Upper lobe of right lung (tissue), 1 donor: ENCODE results near the gene DNAJC15. TPM values are rescaled to one million over a fixed set of nuclear protein-coding genes. Genes with fewer than 3 reads are reported as not detected.
A peak's percentile ranks its signal among the peaks of the same experiment; 100 is the strongest.

Experiments
- ATAC-seq: fragments of 200-7000 bp; cut with Tn5 transposase; one replicate; pipeline ENCODE4 v1.9.1; 2020; ENCODE audit warnings: mild to moderate bottlenecking, moderate library complexity
- DNase-seq: peaks from one replicate; pipeline ENCODE4 v3.0.0-alpha.2; 2020
- H3K27ac ChIP-seq: fragments of 200-600 bp; one replicate; pipeline ENCODE4 v1.8.0; 2022
- H3K27me3 ChIP-seq: fragments of 200-600 bp; one replicate; pipeline ENCODE4 v1.8.0; 2022; ENCODE audit warnings: mild to moderate bottlenecking
- H3K36me3 ChIP-seq: fragments of 200-600 bp; one replicate; pipeline ENCODE4 v1.8.0; 2022
- H3K4me1 ChIP-seq: fragments of 200-600 bp; one replicate; pipeline ENCODE4 v1.8.0; 2022
- H3K4me3 ChIP-seq: fragments of 200-600 bp; one replicate; pipeline ENCODE4 v1.8.0; 2022; ENCODE audit warnings: mild to moderate bottlenecking
- H3K9me3 ChIP-seq: fragments of 200-600 bp; one replicate; pipeline ENCODE4 v1.8.0; 2022
- CTCF ChIP-seq: fragments of 200-600 bp; IDR thresholded peaks from one replicate; pipeline ENCODE4 v1.8.0; 2022; ENCODE audit warnings: antibody characterized with exemption
- intact Hi-C: fragments of 100-400 bp; cut with DNase I; formaldehyde crosslinking; loops from one replicate; pipeline ENCODE4 v1.11.0; 2022
- total RNA-seq: library from RNA; stranded (reverse); fragmentation: NEBNext Ultra II Directional; extraction: Animal tissue kit (Norgen Biotek cat#: 25700); gene quantifications from one replicate; pipeline ENCODE4 v1.2.1, GENCODE V29; 2021
- donor health status: DM: no; HTN: yes; CAD: no; lungs with severe emphysema.

DNAJC15 gene
- total RNA-seq, 1 donor from 2014 or later: 15.1 TPM

GRCh38 chr13:43110658-43111057 is 87.3 kb downstream of the DNAJC15 start:
- Histone ChIP-seq H3K27ac (no peak overlapping the region), H3K36me3 (no peaks in the 10 kb centered on the region), H3K4me1 (no peaks in the 10 kb centered on the region), H3K9me3 (no peaks in the 10 kb centered on the region), H3K27me3 (no peaks in the 10 kb centered on the region), H3K4me3 (no peak overlapping the region)
- DNase-seq (no peak), ATAC-seq (no peak)
- intact Hi-C loops: no loop called here
- TF ChIP-seq CTCF: no peak

- Histone ChIP-seq H3K27me3 (no peaks in the 10 kb centered on the region), H3K36me3 (no peaks in the 10 kb centered on the region), H3K27ac (no peak overlapping the region), H3K4me1 (no peaks in the 10 kb centered on the region), H3K9me3 (no peaks in the 10 kb centered on the region), H3K4me3 (no peak overlapping the region)
- no peak for TF ChIP-seq CTCF
- DNase-seq: no peak
- ATAC-seq: no peak
- intact Hi-C loops: no loop called here
These were observed 88.4 kb downstream of the DNAJC15 start for GRCh38 chr13:43111559-43112400.

GRCh38 chr13:43113603-43114002 is 90.2 kb downstream of the DNAJC15 start:
- ATAC-seq (peak; percentile 85), DNase-seq (no peak)
- no peaks in the 10 kb centered on the region for H3K36me3 ChIP-seq
- no peak overlapping the region for H3K27ac ChIP-seq
- no peaks in the 10 kb centered on the region for H3K4me1 ChIP-seq
- H3K27me3 ChIP-seq: no peaks in the 10 kb centered on the region
- intact Hi-C loops: no loop called here
- H3K4me3 ChIP-seq: no peak overlapping the region
- H3K9me3 ChIP-seq: no peaks in the 10 kb centered on the region
- TF ChIP-seq CTCF: no peak

- H3K4me1 ChIP-seq: no peaks in the 10 kb centered on the region
- ATAC-seq (no peak), DNase-seq (no peak)
- no peaks in the 10 kb centered on the region for H3K9me3 ChIP-seq
- TF ChIP-seq CTCF: no peak
- no peak overlapping the region for H3K27ac ChIP-seq
- intact Hi-C loops: no loop called here
- H3K27me3 ChIP-seq: no peaks in the 10 kb centered on the region
- H3K36me3 ChIP-seq: no peaks in the 10 kb centered on the region
- no peak overlapping the region for H3K4me3 ChIP-seq
These were observed 91.1 kb downstream of the DNAJC15 start for GRCh38 chr13:43114504-43114903.

GRCh38 chr13:43115141-43115540 is 91.8 kb downstream of the DNAJC15 start:
- Histone ChIP-seq H3K9me3 (no peaks in the 10 kb centered on the region), H3K4me1 (no peaks in the 10 kb centered on the region), H3K27ac (no peak overlapping the region), H3K36me3 (no peaks in the 10 kb centered on the region), H3K4me3 (no peak overlapping the region), H3K27me3 (no peaks in the 10 kb centered on the region)
- TF ChIP-seq CTCF: no peak
- ATAC-seq (no peak), DNase-seq (no peak)
- intact Hi-C loops: no loop called here

- intact Hi-C loops: no loop called here
These were observed 92.9 kb downstream of the DNAJC15 start for GRCh38 chr13:43116242-43116641.

More at GRCh38 chr13:43116242-43116641, 92.9 kb downstream of the DNAJC15 start:
- ATAC-seq (no peak), DNase-seq (no peak)
- H3K4me3 ChIP-seq: no peak overlapping the region
- TF ChIP-seq CTCF: no peak
- H3K27me3 ChIP-seq: no peaks in the 10 kb centered on the region
- H3K27ac ChIP-seq: no peak overlapping the region
- H3K36me3 ChIP-seq: no peaks in the 10 kb centered on the region
- no peaks in the 10 kb centered on the region for H3K4me1 ChIP-seq
- H3K9me3 ChIP-seq: no peaks in the 10 kb centered on the region
